Inflammatory macrophage (primary cell): ENCODE data around the gene KDM5A.
"Not testable (repeated sequence)": the region's sequence is repeated elsewhere in the genome, so short reads cannot be mapped to it uniquely, and the experiment has no call there.

Source experiments
- DNase-seq, 2 donors: peaks; one replicate each; pipeline ENCODE4 v3.0.0-alpha.2; 2020 to 2022

KDM5A gene

GRCh38 chr12:237026-237815, 151.9 kb downstream of the KDM5A start:
- no peak for DNase-seq

GRCh38 chr12:236445-236844, 152.7 kb downstream of the KDM5A start:
- DNase-seq: no peak

- DNase-seq: not testable (repeated sequence)
Measured at GRCh38 chr12:235967-236366, 153.2 kb downstream of the KDM5A start.

GRCh38 chr12:234891-235415, 154.2 kb downstream of the KDM5A start:
- DNase-seq: no peak

- DNase-seq: no peak
Measured at GRCh38 chr12:234019-234418, 155.1 kb downstream of the KDM5A start.

- DNase-seq: no peak
Measured at GRCh38 chr12:233615-233968, 155.5 kb downstream of the KDM5A start.

- no peak for DNase-seq
Measured at GRCh38 chr12:232731-233614, 156.1 kb downstream of the KDM5A start.

GRCh38 chr12:230925-231671, 158.0 kb downstream of the KDM5A start:
- DNase-seq: no peak
